CD4-positive, alpha-beta T cell treated with Interleukin-4 for 1 hour (primary cell): ENCODE data around the gene CCL26.
"Not testable (repeated sequence)": the region's sequence is repeated elsewhere in the genome, so short reads cannot be mapped to it uniquely, and the experiment has no call there.

Source experiments
- DNase-seq, 2 donors: peaks; one replicate each; pipeline ENCODE4 v3.0.0-alpha.2; 2020 to 2022

CCL26 gene

GRCh38 chr7:75789361-75789924 is 17.4 kb upstream of the CCL26 start:
- DNase-seq, result no peak

- not testable (repeated sequence) for DNase-seq
Observed at GRCh38 chr7:75788154-75788847, 16.3 kb upstream of the CCL26 start.

GRCh38 chr7:75783058-75783457 is 11.0 kb upstream of the CCL26 start:
- not testable (repeated sequence) for DNase-seq

- DNase-seq, result not testable (repeated sequence)
Observed at GRCh38 chr7:75780647-75781273, 8.7 kb upstream of the CCL26 start.

- DNase-seq, result not testable (repeated sequence)
Observed at GRCh38 chr7:75779516-75779915, 7.5 kb upstream of the CCL26 start.

GRCh38 chr7:75779035-75779434 is 7.0 kb upstream of the CCL26 start:
- DNase-seq, result not testable (repeated sequence)

GRCh38 chr7:75776295-75776971 is 4.4 kb upstream of the CCL26 start:
- DNase-seq, result peak; percentile 18 to 64

- not testable (repeated sequence) for DNase-seq
Observed at GRCh38 chr7:75773958-75774357, 1.9 kb upstream of the CCL26 start.

GRCh38 chr7:75771224-75771623 is 787 bp downstream of the CCL26 start:
- no peak for DNase-seq

- peak in 1 of 2 donors; percentile 64 for DNase-seq
Observed at GRCh38 chr7:75762350-75762917, 9.6 kb downstream of the CCL26 start.

GRCh38 chr7:75761801-75762200 is 10.2 kb downstream of the CCL26 start:
- not testable (repeated sequence) for DNase-seq

GRCh38 chr7:75758491-75758890 is 13.5 kb downstream of the CCL26 start:
- DNase-seq, result no peak

GRCh38 chr7:75757860-75758259 is 14.2 kb downstream of the CCL26 start:
- no peak for DNase-seq

- peak; percentile 19 to 25 for DNase-seq
Observed at GRCh38 chr7:75756991-75757676, 14.9 kb downstream of the CCL26 start.

GRCh38 chr7:75756206-75756990 is 15.6 kb downstream of the CCL26 start:
- no peak for DNase-seq

GRCh38 chr7:75743455-75743859 is 28.6 kb downstream of the CCL26 start:
- no peak for DNase-seq

GRCh38 chr7:75740846-75741497 is 31.0 kb downstream of the CCL26 start:
- peak in 1 of 2 donors; percentile 44 for DNase-seq

GRCh38 chr7:75739796-75740672 is 32.0 kb downstream of the CCL26 start:
- DNase-seq, result no peak

- peak; percentile 99 for DNase-seq
Observed at GRCh38 chr7:75738975-75739795, 32.8 kb downstream of the CCL26 start.
